Measurements from ENCODE around the gene HMGXB4.

The HMGXB4 gene

GRCh38 chr22:35316751-35317150 lies 59.5 kb downstream of the HMGXB4 start:
- no peak for TF ChIP-seq JUND (IDR thresholded peaks at IDR 0.05; ENCODE audit: low read depth)
- no peak for DNase-seq (ENCODE audit: low read depth in 1 of 2, low spot score in 1 of 2)
- in situ Hi-C loops (cut with HindIII; ENCODE audit: low pct_unique_long_range_greater_than_20kb, low sequenced_read_pairs): no loop called here

- no peak for TF ChIP-seq JUND (IDR thresholded peaks at IDR 0.05; ENCODE audit: low read depth)
- in situ Hi-C loops (cut with HindIII; ENCODE audit: low pct_unique_long_range_greater_than_20kb, low sequenced_read_pairs): no loop called here
- DNase-seq (ENCODE audit: low read depth in 1 of 2, low spot score in 1 of 2): no peak
These were observed 60.5 kb downstream of the HMGXB4 start for GRCh38 chr22:35317680-35318290.

DNA sequence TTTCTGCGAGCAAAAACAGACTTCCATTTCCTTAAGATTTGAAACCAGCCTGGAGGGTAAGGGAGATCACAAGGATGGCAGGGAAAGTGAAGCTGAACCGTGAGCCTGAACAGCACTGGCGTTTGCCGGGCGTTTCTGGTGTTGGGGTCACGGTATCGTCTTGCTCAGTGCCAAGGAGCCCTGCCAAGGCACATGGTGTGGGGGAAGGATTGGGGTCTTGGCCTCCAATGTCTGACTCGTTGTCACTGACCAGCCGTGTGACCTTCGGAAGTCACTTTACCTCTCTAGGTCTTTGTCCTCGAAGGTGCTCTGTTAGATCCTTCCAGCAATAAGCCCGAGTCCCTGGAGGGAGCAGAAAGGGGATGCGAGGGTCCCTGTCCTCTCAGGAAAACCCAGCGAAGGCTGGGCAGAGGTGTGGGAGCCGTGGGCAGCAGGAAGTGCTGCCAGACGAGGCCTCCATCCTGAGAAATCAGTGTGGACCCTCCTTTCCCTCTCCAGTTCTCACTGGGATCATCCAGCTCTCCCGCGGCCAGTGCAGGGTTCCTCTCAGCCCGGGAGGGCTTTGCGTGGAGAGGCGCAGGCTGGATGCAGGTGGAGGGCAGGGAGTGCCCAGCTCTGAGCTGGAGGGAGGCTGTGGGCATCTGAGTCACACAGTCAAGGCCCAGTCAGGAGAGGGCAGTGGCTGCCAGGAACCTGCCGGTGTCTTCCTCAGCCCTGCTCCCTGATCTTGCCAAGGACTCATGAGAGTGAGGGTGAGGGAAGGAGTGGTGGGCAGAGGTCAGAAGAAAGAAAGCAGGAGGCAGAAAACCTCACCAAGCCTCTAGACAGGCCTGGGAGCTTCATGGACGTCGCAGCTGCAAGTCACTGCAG lies 61.3 kb downstream of the HMGXB4 start:
- in situ Hi-C loops (cut with HindIII; ENCODE audit: low pct_unique_long_range_greater_than_20kb, low sequenced_read_pairs): no loop called here
- TF ChIP-seq JUND (IDR thresholded peaks at IDR 0.05; ENCODE audit: low read depth): no peak
- DNase-seq (ENCODE audit: low read depth in 1 of 2, low spot score in 1 of 2): no peak

- no peak for TF ChIP-seq JUND (IDR thresholded peaks at IDR 0.05; ENCODE audit: low read depth)
- in situ Hi-C loops (cut with HindIII; ENCODE audit: low pct_unique_long_range_greater_than_20kb, low sequenced_read_pairs): no loop called here
- DNase-seq (ENCODE audit: low read depth in 1 of 2, low spot score in 1 of 2): no peak
These were observed 62.1 kb downstream of the HMGXB4 start for GRCh38 chr22:35319244-35319985.

GRCh38 chr22:35322126-35322525 lies 64.8 kb downstream of the HMGXB4 start:
- in situ Hi-C loops (cut with HindIII; ENCODE audit: low pct_unique_long_range_greater_than_20kb, low sequenced_read_pairs): no loop called here
- TF ChIP-seq JUND (IDR thresholded peaks at IDR 0.05; ENCODE audit: low read depth): no peak
- DNase-seq (ENCODE audit: low read depth in 1 of 2, low spot score in 1 of 2): no peak

- DNase-seq (ENCODE audit: low read depth in 1 of 2, low spot score in 1 of 2): no peak
- TF ChIP-seq JUND (IDR thresholded peaks at IDR 0.05; ENCODE audit: low read depth): no peak
- in situ Hi-C loops (cut with HindIII; ENCODE audit: low pct_unique_long_range_greater_than_20kb, low sequenced_read_pairs): no loop called here
These were observed 65.6 kb downstream of the HMGXB4 start for GRCh38 chr22:35322893-35323292.

DNA sequence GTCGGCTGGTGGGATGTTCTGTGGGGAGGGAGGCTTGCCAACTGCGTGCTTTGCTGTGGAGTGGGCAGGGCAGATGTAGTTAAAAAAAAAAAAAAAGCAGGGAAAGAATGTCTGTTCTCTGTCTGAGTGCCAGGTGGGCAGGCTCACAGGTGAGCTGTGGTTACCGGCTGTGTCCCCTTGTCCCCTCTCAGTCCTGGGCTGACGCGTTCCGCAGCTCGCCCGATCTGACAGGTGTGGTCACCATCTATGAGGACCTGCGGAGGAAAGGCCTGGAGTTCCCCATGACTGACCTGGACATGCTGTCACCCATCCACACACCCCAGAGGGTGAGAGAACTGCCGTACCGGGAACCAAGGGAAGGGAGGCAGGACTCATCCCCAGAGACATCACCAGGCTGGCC lies 66.0 kb downstream of the HMGXB4 start:
- no peak for DNase-seq (ENCODE audit: low read depth in 1 of 2, low spot score in 1 of 2)
- in situ Hi-C loops (cut with HindIII; ENCODE audit: low pct_unique_long_range_greater_than_20kb, low sequenced_read_pairs): no loop called here
- TF ChIP-seq JUND (IDR thresholded peaks at IDR 0.05; ENCODE audit: low read depth): no peak

DNA sequence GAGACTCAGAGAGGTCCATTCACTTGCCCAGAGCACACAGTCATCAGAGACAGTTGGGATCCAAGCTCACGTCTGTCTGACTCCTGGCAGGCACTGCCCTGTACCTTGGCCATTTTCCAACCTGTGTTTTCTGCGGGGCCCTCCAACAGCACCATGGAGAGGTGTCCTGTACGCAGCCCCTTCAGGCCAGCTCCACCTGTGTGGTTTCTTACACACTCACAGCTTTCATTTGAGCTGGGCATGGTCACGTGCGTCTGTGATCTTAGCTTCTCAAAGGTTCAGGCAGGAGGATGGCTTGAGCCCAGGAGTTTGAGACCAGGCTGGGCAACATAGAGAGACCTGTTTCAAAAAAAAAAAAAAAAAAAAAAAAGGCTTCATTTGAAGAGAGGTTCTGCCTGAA lies 66.8 kb downstream of the HMGXB4 start:
- no peak for DNase-seq (ENCODE audit: low read depth in 1 of 2, low spot score in 1 of 2)
- in situ Hi-C loops (cut with HindIII; ENCODE audit: low pct_unique_long_range_greater_than_20kb, low sequenced_read_pairs): no loop called here
- TF ChIP-seq JUND (IDR thresholded peaks at IDR 0.05; ENCODE audit: low read depth): no peak

DNA sequence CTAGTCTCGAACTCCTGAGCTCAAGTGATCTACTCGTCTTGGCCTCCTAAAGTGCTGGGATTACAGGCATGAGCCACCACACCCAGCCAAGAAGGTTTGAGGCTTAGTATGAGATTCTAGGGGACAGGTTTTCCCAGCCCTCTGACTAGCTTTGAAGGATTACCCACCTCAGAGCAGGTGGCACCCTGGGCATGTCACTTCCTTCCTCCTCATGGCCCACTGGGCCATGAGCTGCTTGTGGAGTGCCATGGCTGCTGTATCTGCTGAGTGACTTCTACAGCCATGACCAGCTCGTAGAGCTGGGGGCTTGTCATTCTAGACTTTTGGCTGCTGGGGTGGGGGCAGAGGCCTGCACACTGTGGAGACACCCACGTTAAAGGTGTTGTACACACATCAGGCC lies 67.5 kb downstream of the HMGXB4 start:
- TF ChIP-seq JUND (IDR thresholded peaks at IDR 0.05; ENCODE audit: low read depth): no peak
- in situ Hi-C loops (cut with HindIII; ENCODE audit: low pct_unique_long_range_greater_than_20kb, low sequenced_read_pairs): no loop called here

GRCh38 chr22:35325209-35325608 lies 67.9 kb downstream of the HMGXB4 start:
- no peak for DNase-seq (ENCODE audit: low read depth in 1 of 2, low spot score in 1 of 2)
- in situ Hi-C loops (cut with HindIII; ENCODE audit: low pct_unique_long_range_greater_than_20kb, low sequenced_read_pairs): no loop called here
- no peak for TF ChIP-seq JUND (IDR thresholded peaks at IDR 0.05; ENCODE audit: low read depth)

More for the DNA sequence above, 67.5 kb downstream of the HMGXB4 start:
- DNase-seq (ENCODE audit: low read depth in 1 of 2, low spot score in 1 of 2): no peak

DNA sequence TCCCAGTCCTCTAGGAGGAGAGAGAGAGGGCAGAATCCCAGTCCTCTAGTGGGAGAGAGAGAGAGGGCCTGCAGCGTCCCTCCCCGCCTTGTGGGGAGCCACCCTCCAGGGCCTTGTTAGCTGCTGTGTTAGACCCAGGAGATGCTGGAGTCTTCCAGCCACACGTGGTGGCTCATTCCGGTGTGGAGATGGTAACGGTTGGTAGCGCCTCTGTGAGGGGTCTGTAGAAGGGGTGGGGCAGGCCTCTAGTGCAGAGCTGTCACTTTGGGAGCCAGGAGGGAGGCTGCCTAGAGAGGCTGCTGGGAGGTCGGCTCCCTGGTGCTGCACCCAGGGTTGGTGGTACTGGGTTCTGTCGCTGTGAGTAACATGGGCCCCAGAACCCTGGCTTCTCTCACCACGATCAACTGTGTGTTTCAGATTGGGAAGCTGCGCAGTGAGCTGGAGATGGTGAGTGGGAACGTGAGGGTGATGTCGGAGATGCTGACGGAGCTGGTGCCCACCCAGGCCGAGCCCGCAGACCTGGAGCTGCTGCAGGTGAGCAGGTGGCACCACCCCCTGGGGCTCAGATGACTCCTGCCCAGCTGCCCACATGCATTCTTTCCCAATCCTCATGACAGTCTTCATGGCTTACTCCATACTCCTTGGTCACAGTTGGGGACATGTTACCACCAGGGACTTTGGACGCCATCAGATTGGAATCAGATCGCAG lies 69.7 kb downstream of the HMGXB4 start:
- DNase-seq (ENCODE audit: low read depth in 1 of 2, low spot score in 1 of 2): no peak
- in situ Hi-C loops (cut with HindIII; ENCODE audit: low pct_unique_long_range_greater_than_20kb, low sequenced_read_pairs): no loop called here
- TF ChIP-seq JUND (IDR thresholded peaks at IDR 0.05; ENCODE audit: low read depth): no peak

DNA sequence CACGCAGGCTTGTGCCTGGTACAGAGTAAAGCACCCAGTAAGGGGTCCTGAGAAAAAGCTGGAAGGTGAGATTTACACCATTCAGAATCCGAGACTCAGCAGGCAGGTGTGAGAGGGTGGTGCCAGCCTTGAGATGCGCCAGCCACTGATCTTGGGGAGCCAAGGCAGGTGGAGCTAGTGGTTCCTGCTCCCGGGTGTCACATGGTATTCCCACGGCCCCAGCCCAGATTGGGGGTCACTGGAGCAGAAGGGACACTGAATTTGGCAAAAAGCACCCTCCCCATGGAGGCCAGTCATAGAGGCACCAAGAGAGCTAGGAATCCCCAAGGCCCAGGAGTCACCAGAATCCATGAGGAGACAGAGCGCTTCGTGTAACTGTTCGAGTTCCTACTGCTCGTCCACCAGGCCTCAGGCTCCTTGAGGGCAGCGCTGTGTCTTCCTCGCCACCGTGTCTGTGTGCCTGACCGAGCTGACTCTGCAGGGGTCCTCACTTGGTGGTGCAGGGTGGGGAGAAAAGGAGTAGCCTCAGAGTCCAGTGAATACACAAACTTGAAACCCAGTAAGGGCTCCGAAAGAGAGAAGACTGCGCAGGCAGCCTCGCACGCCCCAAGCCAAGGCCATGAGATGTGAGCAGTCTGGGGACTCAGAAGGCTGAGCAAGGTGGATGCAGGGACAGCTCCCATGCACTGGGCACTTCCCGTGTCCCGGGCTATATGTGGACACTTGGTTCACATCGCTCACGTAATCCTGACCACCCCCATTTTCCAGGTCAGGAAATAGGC lies 70.6 kb downstream of the HMGXB4 start:
- no peak for TF ChIP-seq JUND (IDR thresholded peaks at IDR 0.05; ENCODE audit: low read depth)
- in situ Hi-C loops (cut with HindIII; ENCODE audit: low pct_unique_long_range_greater_than_20kb, low sequenced_read_pairs): no loop called here
- no peak for DNase-seq (ENCODE audit: low read depth in 1 of 2, low spot score in 1 of 2)
